Fibroblast of the aortic adventitia (primary cell): ENCODE measurements around the gene APBA2. TPM values are rescaled to one million over a fixed set of nuclear protein-coding genes. Genes with fewer than 3 reads are reported as not detected.

ENCODE experiments used
- DNase-seq: peaks from one replicate; pipeline ENCODE4 v3.0.0-alpha.2; 2010; ENCODE audit warnings: low read depth
- H3K4me3 ChIP-seq: 2 replicates; pipeline ENCODE4 v1.5.1; 2011; ENCODE audit warnings: low read depth, mild to moderate bottlenecking, control low read depth, low read length, moderate library complexity
- total RNA-seq: library from RNA; depleted of rRNA; stranded (reverse); fragments of >200 nt; gene quantifications from 2 replicates; pipeline ENCODE4 v1.2.3, GENCODE V29; 2012; ENCODE audit warnings: low replicate concordance
- TF ChIP-seq, protein P1 (sequence below): IDR thresholded peaks from 2 replicates; pipeline ENCODE4 v1.5.1; 2011; ENCODE audit warnings: mild to moderate bottlenecking, low read length, control low read depth, inconsistent platforms; ENCODE audit not compliant: insufficient read depth

Gene APBA2
- total RNA-seq, 1 donor, result 1.8 TPM

DNA sequence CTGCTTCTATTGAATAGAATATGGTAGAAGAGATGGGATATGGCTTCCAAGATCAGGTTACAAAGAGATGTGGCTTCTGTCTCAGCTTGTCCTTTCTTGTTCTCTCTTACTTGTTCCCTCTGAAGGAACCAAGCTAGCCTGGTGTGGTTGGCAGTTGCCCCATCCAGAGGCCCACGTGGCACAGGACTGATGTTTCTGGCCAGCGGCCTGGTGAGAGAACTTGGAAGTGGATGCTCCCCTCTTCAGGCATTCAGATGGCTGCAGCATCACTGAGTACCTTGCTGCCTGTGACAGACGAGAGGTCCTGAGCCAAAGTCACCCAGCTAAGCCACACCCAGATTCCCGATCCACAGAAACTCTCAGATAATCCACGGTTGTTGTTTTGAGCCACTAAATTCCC, 200.2 kb downstream of the APBA2 start:
- TF ChIP-seq, protein P1, sequence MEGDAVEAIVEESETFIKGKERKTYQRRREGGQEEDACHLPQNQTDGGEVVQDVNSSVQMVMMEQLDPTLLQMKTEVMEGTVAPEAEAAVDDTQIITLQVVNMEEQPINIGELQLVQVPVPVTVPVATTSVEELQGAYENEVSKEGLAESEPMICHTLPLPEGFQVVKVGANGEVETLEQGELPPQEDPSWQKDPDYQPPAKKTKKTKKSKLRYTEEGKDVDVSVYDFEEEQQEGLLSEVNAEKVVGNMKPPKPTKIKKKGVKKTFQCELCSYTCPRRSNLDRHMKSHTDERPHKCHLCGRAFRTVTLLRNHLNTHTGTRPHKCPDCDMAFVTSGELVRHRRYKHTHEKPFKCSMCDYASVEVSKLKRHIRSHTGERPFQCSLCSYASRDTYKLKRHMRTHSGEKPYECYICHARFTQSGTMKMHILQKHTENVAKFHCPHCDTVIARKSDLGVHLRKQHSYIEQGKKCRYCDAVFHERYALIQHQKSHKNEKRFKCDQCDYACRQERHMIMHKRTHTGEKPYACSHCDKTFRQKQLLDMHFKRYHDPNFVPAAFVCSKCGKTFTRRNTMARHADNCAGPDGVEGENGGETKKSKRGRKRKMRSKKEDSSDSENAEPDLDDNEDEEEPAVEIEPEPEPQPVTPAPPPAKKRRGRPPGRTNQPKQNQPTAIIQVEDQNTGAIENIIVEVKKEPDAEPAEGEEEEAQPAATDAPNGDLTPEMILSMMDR, result no peak
- no peak overlapping the region for H3K4me3 ChIP-seq
- DNase-seq, result no peak

DNA sequence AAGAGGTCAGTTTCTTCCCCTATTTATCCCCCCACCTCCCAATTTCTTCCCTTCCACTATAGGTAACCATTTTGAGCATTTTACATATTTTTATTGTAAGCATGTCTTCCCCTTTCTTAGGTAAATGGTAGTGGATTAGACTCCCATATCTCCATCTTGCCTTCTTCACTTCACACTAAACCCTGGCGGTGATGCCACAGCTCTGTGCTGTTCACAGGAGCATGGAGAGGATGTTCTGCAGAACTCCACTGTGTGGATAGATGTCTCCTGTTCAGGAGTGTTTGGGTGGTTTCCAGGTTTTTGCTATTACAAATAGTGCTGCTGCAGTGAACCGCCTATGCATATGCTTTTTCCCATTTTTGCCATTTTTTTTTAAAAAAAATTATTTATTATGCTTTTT, 201.1 kb downstream of the APBA2 start:
- TF ChIP-seq, protein P1, result no peak
- no peak for DNase-seq
- no peak overlapping the region for H3K4me3 ChIP-seq

DNA sequence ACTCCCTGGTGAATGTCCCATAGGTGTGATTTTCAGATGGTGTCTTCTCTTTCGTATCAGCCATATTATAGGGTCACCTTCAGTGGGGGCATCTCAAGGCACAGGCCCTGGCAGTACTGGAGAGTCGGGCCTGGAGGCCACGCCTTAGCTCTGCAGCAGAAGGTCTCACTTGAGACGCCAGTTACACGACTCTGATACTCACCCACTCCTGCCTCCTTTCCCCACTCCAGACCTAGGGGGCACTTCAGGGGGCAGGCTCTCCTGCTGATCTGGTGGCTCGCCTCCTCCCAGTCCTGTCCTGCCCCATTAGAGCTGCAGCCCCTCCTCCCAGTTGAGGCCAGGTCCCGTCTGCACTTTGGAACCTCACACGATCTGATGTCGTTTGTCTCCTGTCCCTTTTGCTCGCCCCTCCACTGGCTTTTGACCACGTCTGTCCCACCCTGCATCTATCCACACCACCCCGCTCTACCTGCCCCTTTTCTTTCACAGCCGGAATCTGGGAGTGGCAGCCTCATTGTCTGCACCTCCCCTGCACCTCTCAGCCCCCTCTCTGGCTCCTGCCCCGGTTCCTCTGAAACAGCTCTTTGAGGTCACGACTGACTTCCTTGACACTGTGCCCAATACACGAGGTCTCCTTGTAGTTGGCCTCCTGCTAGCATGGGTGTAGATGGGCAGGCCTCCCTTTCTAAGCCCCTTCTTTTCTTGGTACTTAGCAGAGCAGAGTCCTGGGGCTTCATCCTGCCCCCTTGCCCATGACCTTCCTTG, 201.9 kb downstream of the APBA2 start:
- TF ChIP-seq, protein P1, result no peak
- no peak for DNase-seq
- H3K4me3 ChIP-seq, result no peak overlapping the region

DNA sequence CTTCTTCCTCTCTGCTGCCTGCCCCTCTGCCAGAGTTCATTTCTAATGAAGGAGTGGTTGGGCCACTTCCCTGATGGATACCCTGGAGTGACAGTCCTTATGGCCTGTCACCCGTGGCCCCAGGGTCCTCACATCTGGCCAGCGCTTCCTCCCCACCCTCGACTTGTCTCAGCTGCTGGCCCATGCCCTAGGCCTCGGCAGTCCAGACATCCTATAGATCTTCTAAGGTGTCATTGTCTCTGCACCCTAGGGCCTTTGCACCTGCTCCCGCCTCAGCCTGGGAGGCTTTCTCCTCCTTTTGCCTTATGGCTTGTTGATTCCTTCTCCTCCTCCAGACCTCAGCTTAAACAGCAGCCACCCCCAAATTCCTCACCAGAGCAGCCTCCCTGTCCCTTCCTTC, 202.9 kb downstream of the APBA2 start:
- no peak overlapping the region for H3K4me3 ChIP-seq
- DNase-seq, result no peak
- TF ChIP-seq, protein P1, result no peak

DNA sequence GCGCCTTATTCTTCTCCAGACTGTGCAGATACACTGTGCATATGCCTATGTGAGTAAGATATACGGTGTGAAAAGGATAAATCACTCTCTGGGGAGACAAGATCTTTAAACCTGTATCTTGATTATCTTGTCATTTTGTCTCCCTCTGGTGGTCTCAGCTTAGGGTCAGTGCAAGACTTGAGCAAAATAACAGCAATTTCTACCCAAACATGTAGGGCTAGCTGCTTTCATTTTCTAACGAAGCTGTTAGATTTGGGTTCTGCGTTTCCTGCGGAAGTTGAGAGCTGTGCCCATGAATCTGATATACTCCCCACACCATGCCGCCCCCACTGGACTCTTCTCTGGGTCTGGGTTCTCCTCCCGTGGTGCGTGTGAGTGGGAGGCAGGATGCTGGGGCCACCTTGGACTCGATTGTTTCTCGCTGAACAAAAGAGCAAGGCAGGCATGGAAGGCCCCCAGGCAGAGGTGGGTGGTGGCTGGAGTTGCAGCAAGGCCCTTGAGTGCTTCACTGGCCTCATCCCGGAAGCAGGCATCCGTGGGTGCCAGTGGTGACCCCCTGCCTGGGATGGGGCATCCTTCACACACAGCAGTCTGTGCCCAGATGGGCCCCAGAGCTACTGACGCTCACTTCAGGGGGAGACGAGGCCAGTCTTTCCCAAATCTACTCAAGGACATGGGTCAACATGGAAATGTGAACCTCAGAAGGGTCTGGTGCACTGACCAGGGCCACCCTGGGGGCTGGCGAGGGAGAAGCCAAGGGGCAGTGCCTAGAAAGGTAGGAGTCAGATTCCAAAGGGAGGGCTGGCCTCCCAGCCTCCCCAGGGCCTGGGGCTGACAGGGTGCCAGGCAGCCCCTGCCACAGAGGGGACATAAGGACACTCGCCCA, 204.2 kb downstream of the APBA2 start:
- TF ChIP-seq, protein P1, result no peak
- DNase-seq, result peak; percentile 3
- no peak overlapping the region for H3K4me3 ChIP-seq

DNA sequence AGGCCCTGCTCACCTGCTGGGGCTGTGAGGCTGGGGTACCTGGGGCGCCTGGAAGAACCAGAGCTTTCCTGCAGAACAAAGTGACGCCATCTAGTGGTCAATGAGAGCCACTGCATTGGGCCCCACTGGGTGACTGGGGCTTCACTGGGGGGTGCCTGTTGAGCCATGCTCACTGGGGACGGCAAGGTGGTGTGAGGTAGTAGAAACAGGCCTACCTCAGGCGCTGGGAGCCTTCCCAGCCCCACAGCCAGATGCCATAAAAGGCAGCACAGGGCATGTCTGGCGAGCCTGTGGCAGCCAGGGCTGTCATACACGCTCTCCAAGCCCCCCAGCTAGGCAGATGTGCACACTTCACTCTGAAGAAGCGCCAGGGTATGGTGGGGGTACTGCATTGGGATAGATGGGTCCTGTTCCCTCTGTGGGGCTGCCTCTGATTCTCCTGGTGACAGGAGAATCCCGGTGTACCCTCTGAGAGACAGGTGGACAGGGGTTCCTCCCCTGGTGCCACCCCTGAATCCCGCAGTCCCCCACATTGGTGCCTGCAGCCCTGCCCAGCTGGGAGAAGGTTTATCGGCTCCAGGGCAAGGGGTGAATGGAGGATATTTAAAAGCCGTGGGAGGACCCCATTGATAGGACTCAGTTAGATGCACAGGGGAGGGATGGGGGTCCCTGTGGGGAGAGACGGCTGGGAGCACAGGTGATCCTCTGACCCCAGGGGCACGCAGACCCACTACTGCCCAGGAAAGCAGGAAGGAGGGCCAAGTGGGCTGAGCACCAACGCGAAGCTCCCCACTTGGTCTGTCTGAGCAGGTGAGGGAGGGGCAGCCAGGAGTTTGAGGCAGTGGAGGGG, 205.1 kb downstream of the APBA2 start:
- TF ChIP-seq, protein P1, result peak; percentile 73
- no peak overlapping the region for H3K4me3 ChIP-seq
- DNase-seq, result no peak
